Activated CD4-positive, alpha-beta T cell treated with anti-CD3 and anti-CD28 coated beads, Interleukin-2, amount 50 U/mL, for 48 hours (primary cell): ENCODE results near the gene RFNG.

ENCODE experiments used
- DNase-seq, 2 experiments: peaks; one replicate each; pipeline ENCODE4 v3.0.0-alpha.2; 2020

Gene RFNG

GRCh38 chr17:82089723-82090548 lies 38.3 kb upstream of the RFNG start:
- DNase-seq, result no peak

GRCh38 chr17:82088838-82089722 lies 37.5 kb upstream of the RFNG start:
- no peak for DNase-seq

DNA sequence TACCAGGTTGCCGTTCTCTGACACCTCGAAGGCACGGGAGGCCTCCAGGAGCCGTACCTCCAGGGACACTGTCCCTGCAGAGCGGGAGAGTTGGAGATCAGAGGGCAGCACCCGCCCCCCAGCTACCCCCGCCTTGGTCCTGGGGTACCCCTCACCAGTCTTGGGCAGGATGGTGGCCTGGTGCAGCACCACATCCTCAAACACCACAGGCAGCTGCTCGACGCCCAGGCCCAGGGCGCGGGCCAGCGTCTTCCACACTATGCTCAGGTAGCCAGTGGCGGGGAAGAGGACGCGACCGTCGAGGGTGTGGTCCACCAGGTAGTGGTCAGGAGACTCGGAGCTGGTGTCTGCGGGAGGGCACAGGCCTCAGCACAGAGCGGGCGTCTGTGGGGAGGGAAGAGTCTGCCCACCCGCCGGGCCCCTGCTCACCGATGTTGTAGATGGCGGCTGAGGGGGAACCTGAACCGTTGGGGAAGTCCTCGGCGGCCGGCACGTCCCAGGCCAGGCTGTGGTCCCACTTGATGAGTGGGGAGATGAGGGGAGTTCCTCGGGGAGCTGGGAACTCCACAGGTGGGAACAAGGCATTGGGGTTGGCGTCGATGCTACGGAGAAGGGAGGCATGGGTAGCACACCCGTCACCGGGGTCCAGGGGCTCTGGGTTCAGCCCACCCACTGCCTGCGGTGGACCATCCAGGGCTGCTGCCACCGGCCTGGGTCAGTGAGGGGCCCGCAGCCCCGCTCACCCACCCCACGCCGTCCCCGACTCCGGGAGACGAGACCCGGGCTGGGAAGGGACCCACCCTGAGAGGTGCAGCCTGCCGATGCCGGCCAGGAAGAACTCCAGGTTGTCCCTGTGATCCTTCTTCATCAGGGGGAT lies 36.6 kb upstream of the RFNG start:
- no peak for DNase-seq

DNA sequence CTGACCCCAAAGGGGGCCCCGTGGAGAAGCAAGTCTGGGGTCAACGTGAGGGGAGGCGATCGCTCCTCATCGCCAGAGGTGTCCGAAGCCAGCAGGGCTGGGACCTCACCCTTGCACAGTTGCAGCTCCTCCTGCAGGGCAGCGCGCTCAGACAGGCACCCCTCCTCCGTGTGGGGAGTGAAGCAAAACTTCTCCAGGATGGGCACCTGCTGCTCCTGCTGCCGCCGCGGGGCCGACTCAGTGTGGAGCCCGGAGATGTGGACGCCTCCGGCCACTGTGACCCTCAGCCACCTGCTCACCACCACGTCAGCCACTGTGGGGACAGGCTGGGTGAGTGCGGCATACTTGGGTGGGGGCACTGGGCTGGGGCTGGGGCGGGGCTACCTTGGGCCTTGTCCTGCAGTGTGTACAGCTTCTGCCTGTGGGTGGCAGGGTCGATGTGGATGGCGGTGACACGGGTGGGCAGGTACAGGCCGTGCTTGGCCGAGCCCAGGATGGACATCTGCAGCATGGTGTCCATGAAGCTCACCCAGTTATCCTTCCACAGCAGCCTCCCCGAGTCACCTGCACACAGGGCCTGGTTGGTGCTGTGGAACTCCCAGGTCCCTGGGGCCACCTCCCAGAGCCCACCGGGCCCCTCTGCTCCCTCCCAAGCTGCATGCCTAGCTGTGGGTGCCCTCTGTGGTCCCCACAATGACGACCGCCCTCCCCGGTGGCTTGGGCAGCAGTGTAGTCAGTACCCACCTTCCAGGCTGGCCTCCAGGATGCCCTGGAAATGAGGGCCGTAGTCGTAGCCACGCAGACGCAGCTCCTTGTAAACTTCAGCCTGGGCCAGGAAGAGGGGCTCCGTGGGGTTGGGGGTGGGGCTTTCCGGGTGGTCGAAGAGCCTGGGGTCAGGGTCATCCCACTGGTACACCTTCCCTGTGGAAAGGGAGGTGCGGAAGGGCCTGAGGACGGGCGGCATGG lies 35.6 kb upstream of the RFNG start:
- no peak for DNase-seq

- DNase-seq, result no peak
These were observed 34.5 kb upstream of the RFNG start for GRCh38 chr17:82085931-82086764.

DNA sequence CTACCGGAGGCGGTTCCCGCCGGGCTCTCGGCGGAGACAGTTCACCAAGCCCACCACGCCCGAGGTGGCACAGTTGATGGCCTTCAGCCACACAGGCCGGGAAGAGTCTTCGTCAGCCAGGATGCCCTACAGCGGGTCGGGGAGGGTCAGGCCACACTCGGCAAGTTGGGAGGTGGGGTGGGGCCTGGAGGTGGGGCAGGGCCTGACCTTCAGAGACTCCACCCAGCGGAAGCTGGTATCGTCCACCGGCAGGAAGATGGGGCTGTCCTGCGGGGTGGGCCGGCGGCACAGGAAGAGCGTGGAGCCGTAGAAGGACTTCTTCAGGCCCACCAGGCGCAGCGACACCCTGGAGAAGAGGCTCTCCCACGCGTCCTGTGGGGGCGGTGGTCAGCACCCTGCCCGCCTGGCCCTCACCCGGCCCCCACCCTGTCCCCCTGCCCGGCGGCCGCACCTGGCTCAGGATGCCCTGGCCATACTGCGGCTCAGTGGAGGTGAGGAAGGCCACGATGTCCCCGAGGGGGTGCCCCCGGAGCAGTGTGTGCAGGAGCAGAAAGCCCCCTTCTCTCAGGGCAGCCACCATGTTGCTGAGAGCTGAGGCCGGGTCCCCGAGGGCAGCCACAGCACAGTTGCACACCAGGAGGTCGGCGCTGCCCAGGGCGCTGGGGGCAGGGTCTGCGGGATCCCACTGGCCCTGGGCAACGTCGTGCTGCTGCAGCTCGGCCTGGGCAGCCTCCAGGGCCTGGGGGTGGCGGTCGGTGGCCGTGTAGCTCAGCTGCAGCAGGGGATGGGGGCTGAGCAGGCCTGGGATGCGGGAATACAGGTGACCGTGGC lies 33.6 kb upstream of the RFNG start:
- no peak for DNase-seq

GRCh38 chr17:82084373-82085030 lies 32.9 kb upstream of the RFNG start:
- no peak for DNase-seq

GRCh38 chr17:82083533-82084359 lies 32.1 kb upstream of the RFNG start:
- no peak for DNase-seq

DNA sequence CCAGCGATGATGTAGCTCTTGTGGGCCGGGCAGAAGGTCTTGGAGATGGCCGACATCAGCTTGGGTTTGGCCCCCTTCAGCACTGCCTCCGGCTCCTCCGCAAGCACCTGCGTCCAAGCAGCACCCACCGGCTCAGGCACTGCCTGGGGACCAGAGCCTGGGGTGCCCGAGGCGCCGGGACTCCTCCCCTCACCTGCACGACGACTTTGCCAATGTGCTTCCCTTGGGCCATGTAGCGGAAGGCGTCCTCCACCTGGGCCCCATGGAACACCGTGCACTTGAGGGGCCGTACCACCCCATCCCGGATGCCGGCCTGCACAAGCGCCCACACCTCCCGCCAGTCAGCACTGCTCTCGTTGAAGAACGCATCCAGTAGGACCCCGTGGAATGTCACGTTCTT lies 31.4 kb upstream of the RFNG start:
- DNase-seq, result no peak

GRCh38 chr17:82082456-82082855 lies 30.8 kb upstream of the RFNG start:
- DNase-seq, result no peak

GRCh38 chr17:82081966-82082365 lies 30.4 kb upstream of the RFNG start:
- no peak for DNase-seq

DNA sequence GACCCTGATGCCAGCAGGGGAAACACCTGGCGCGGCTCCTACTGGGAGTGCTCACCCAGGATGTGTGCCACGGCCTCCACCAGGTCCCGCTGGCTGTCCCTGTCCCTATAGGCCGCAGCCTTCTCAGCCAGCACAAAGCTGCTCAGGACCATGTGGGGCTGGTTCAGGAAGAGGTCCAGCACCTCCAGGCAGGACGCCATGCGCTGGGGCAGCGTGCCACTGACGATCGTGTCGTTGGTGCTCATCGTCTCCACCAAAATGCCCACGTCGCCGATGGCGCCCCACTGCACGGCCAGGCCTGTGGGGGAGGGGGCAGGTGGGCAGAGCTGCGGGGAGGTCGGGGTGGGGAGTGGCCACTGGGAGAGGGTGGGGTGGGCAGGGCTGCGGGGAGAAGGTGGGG lies 29.9 kb upstream of the RFNG start:
- DNase-seq, result no peak

GRCh38 chr17:82080789-82081464 lies 29.3 kb upstream of the RFNG start:
- no peak for DNase-seq

GRCh38 chr17:82080048-82080788 lies 28.6 kb upstream of the RFNG start:
- DNase-seq, result no peak

GRCh38 chr17:82079001-82079677 lies 27.5 kb upstream of the RFNG start:
- DNase-seq, result no peak

DNA sequence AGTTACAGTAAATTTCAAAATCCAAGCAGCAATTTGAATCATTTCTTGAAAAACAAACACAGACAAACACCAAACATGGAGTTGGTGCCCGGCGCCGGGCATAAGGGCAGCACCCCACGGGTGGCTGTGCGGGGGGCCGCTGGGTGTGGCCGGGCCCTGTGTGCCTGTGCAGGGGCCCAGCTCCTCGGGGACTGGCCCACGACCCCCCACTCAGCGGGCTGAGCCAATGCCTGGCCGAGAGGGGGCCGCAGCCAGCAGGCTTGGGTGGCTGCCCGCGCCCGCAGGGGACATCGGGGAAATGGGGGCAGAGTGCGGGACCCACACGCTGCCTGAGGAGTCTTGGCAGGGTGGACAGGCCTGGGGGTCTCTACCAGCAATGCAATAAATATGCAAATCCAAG lies 26.8 kb upstream of the RFNG start:
- no peak for DNase-seq
